GM18511 (cell line): ENCODE results near the gene ARID1B.
A peak's percentile ranks its signal among the peaks of the same experiment; 100 is the strongest.

Experiments
- ATAC-seq: cut with Tn5 transposase; IDR thresholded peaks from one replicate; pipeline ENCODE4 v1.9.1; 2021; ENCODE audit warnings: mild to moderate bottlenecking, moderate library complexity; ENCODE audit not compliant: unreplicated experiment

The ARID1B gene

DNA sequence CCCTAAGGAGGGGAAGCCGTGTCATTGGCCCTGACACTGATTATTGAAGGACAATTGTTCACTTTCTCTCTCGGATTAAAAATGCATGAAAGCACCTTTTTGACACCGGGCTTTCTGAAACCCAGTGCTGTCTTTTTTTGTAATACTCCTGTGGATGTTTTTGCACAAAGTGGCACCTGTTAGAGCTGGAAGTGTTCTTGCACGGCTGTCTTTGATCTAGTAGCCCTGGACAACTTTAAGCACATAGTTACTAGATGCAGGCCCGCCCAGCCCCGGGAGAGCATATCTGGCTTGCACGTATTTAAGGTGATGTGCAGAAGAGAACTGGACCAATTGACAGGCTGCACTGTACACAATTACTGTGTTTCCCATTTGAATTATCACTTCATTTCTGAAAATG lies 72.6 kb downstream of the ARID1B start:
- no peak for ATAC-seq

DNA sequence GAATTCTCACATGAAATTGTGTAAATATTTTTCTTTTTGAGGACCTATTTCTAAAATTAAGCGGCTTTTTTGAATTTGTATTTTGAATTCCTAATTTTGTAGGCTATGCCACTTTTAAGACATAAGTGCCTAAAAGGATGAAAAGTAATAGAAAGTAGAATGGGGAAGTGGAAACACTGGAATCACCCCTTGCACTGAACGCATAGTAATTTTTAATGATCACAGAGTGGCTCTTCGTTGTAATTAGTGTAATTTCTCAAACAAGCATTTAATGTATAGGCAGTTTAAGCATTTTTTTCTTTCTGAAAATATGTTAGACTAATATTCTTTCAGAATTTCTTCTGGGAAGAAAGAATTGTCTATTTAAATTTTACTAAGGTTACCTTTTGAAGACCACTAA lies 73.2 kb downstream of the ARID1B start:
- no peak for ATAC-seq

DNA sequence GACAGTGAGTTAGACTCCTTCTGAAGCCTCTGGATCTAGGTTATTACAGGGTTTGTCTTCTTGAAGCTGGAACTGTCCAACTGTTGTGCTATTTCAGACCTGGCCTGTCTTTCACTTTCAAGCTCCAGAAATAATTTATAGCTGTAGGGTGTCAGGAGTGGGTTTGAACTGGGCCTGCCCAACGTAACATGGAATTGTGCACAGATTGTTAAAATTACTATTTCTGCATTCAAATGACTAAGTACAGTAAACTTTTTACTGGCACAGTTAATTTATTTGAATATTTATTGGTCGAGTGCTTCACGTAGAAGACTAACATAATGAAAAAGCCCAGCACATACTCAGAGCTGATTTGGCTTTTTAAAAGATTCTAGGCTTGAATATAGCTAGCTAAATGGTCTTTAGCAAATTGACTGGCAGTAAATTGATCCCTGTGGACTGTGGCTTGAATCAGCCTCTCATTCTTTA lies 74.3 kb downstream of the ARID1B start:
- peak; percentile 46 for ATAC-seq

GRCh38 chr6:156852147-156852857 lies 75.1 kb downstream of the ARID1B start:
- peak; percentile 48 for ATAC-seq

DNA sequence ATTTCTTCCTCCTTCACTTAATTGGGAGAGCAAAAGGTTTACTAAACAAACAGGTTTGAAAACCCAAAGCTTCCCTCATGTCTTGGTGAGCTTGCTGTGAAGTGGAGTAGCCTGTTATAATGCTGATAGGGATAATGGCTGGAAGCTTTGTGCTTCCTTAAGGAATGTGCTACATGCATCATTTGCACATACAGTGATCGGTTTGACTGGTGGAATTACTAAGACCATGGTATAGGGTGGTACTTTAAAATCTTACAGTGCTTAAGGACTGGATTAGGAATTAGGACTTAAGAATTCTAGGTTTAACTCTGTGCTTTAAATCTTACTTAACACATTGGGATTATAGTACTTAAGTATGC lies 75.7 kb downstream of the ARID1B start:
- no peak for ATAC-seq

DNA sequence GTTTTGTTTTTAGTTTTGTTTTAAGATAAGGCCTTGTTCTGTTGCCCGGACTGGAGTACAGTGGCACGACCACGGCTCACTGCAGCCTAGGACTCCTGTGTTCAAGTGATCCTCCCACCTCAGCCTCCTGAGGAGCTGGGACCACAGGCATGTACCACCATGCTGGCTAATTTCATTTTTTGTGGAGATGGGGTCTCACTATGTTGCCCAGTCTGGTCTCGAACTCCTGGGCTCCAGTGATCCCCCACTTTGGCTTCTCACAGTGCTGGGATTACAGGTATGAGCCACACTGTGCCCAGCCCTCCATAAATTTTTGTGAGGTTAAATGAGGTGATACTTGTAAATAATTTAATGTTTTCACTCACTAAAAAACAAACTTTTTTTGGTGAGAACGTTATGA lies 76.6 kb downstream of the ARID1B start:
- no peak for ATAC-seq

- no peak for ATAC-seq
These were observed 77.4 kb downstream of the ARID1B start for GRCh38 chr6:156854466-156855161.

- peak; percentile 45 for ATAC-seq
These were observed 80.4 kb downstream of the ARID1B start for GRCh38 chr6:156857573-156857972.

- ATAC-seq: no peak
These were observed 82.5 kb downstream of the ARID1B start for GRCh38 chr6:156859686-156860085.

- ATAC-seq: no peak
These were observed 85.5 kb downstream of the ARID1B start for GRCh38 chr6:156862711-156863110.

DNA sequence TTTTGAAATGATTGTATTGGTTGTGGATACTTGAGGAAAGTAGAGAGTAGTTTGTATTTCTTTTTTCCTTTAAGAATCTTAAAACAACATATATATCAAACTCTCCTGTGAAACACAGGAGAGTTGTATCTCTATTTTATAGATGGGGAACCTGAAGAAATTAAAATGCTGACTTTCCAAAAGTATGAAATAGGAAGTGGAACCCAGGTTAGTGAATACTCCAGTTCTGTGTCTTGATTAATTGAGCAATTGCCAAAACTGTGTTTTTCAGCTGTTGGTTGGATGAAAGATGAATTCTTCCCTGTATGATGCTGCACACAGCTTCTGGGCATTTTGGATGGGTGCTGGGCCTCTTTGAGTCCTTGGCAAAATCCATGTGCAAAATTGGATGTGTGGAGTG lies 86.3 kb downstream of the ARID1B start:
- ATAC-seq: no peak

DNA sequence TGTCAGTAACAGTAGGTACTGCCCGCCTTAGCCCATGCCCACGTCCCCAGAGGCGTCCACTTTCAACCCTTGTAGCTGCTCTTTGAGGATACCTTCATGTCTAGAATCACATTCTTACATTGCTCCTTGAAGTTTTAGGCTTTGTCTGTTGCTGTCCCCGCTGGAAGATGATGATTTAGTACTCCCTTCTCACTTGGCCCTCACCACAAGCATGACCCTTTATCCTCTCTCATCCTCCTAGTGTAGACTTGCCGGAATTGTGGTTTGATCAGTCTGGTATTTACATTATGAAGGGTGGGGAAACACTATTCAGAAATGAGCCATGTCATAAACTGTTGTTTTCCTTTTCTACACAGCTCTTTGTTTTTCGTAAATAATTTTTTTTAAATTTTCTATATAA lies 87.4 kb downstream of the ARID1B start:
- no peak for ATAC-seq

GRCh38 chr6:156865019-156865629 lies 87.9 kb downstream of the ARID1B start:
- ATAC-seq: no peak

DNA sequence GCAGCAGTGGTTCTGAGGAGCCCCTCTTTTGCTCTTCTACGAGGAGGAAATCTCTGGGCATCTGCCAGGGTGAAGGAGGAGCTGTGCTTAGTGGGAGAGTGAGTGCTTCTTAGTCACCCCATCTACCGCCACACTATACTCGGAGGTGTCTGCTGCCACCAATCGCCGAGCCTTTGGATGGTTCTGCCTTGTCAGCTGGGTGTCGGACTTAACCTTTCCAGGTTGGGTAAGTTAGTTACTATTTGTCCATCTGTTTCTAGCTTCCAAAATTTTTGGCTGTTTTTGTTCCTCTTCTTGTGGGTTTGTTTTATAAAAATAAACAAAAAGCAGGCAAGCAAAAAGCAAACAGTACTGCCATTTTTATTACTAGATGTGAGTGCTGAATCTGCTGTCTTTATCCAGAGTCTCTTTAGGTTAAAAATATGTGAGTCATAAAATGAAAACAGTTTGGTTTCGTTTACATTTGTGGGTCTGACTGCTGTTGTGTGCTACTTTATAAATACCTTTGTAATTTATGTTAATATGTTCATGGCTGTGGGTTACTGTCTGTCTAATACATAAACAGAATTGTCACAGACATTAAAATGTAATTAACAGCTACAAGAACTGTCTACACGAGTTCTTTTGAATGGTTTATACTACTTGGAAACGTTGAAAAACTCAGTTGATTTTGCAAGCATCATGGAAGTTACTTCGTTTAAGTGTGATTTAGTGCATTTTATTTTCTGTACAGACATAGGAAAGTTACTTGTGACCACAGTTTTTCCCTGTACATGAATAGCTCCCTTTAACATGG lies 89.2 kb downstream of the ARID1B start:
- peak; percentile 63 for ATAC-seq

DNA sequence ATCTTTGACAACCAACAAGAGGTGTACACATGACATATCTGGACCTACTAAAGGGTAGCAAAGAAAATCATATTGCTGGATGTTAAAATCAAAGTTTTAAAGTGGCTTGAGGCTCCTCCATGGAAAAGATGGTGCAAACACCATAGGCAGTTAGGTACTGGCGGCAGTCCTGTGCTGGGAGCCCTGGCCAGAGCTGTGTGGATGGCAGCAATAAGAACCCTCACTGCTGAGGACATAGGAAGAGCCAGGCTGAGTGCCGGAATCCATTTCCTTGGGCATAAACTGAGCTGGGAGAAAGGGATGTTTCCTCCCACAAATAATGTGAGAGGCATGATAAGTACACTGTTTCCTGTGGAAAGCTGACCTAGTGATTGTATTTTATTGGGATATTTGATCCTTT lies 89.9 kb downstream of the ARID1B start:
- no peak for ATAC-seq

DNA sequence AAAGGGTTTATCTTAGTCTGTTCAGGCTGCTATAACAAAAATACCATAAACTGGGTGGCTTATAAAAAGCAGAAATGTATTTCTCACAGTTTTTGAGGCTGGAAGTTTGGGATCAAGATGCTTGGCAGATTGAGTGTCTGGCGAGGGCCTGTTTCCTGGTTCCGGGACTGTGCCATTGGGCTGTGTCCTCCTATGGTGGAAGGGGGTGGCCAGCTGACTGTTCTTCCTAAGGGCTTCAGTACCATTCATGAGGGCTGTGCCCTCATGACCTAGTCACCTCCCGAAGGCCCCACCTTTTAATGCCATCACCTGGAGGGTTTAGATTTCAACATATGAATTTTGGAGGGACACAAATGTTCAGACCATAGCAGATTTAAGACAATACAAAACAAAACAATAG lies 91.2 kb downstream of the ARID1B start:
- ATAC-seq: no peak

DNA sequence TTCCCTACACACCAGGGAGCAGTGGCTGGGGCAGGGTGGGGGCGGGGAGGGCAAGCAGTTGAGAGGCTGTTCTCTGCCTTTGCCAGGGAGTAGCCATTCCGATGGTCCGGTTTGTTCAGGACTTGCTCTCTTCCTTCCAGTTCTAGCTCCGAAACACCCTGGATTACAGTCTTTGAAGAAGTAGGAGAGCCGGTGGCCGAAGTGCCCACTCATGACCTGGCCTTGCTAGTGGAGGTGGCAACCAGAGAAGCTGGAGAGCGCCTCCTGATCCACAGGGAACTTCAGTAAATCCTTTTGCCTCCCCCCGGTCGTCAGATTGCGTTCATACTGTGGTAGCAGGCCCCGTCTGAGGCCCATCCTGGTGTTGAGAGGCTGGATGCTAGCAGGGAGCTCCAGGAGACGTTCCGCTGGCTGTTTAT lies 92.8 kb downstream of the ARID1B start:
- ATAC-seq: no peak

GRCh38 chr6:156870924-156871539 lies 93.9 kb downstream of the ARID1B start:
- ATAC-seq: no peak

- no peak for ATAC-seq
These were observed 95.7 kb downstream of the ARID1B start for GRCh38 chr6:156872903-156873302.

DNA sequence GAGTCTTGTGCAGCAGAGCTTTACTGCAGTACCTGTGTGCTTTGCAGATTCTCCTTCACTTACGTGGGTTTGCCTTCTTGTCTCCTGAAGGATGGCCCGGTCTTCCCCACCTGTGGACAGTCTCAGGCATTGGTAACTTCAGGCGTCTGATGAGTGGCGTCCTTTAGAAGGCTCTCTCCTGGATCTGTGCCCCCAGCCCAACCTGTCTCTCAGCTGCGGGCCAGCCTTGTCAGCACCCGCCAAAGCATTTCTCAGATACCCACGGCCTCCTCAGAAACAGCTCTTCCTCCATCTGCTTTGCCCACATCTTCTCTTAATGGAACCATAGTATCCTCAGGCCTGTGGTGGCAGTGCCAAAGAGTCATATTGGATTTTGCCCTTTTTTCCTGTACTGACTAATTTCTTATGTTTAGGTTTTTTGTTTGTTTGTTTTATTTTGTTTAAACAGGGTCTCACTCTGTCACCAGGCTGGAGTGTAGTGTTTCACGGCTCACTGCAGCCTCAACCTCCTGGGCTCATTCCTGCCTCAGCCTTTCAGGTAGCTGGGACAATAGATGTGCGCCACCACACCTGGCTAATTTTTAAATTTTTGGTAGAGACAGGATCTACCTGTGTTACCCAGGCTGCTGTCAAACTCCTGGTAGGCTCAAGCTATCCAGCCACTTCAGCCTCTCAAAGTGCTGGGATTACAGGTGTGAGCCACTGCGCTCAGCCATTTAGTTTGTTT lies 96.6 kb downstream of the ARID1B start:
- no peak for ATAC-seq
